ENCODE results near the gene KCNG3. TPM values are rescaled to one million over a fixed set of nuclear protein-coding genes. Genes with fewer than 3 reads are reported as not detected.

The KCNG3 gene
- total and polyA plus RNA-seq, 3 donors from 2014 or later, result 1.2 to 12.4 (median 11.3) TPM

GRCh38 chr2:42522035-42522434 is 28.3 kb upstream of the KCNG3 start:
- WGBS, 2 donors, result 62 to 85% methylated on average over 2 of the region's 2 CpGs
- no peak overlapping the region for H3K4me3 ChIP-seq
- no peaks in the 10 kb centered on the region for H3K27me3 ChIP-seq
- H3K27ac ChIP-seq, result no peak overlapping the region
- no peaks in the 10 kb centered on the region for H3K9me3 ChIP-seq
- no peak for TF ChIP-seq POLR2A (IDR thresholded peaks at IDR 0.05)
- TF ChIP-seq, protein P1, sequence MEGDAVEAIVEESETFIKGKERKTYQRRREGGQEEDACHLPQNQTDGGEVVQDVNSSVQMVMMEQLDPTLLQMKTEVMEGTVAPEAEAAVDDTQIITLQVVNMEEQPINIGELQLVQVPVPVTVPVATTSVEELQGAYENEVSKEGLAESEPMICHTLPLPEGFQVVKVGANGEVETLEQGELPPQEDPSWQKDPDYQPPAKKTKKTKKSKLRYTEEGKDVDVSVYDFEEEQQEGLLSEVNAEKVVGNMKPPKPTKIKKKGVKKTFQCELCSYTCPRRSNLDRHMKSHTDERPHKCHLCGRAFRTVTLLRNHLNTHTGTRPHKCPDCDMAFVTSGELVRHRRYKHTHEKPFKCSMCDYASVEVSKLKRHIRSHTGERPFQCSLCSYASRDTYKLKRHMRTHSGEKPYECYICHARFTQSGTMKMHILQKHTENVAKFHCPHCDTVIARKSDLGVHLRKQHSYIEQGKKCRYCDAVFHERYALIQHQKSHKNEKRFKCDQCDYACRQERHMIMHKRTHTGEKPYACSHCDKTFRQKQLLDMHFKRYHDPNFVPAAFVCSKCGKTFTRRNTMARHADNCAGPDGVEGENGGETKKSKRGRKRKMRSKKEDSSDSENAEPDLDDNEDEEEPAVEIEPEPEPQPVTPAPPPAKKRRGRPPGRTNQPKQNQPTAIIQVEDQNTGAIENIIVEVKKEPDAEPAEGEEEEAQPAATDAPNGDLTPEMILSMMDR (IDR thresholded peaks at IDR 0.05), result no peak
- intact Hi-C loops (cut with DNase I; ENCODE audit: low total_unique reads), result no loop called here
- H3K36me3 ChIP-seq (ENCODE audit: low read depth, missing control alignments), result no peaks in the 10 kb centered on the region
- H3K4me1 ChIP-seq, result no peaks in the 10 kb centered on the region
- no peak for DNase-seq

GRCh38 chr2:42519624-42520023 is 25.8 kb upstream of the KCNG3 start:
- Histone ChIP-seq H3K4me1 (no peaks in the 10 kb centered on the region), H3K9me3 (no peaks in the 10 kb centered on the region), H3K4me3 (no peak overlapping the region), H3K36me3 (ENCODE audit: low read depth, missing control alignments) (no peaks in the 10 kb centered on the region), H3K27me3 (no peaks in the 10 kb centered on the region), H3K27ac (no peak overlapping the region)
- no peak for DNase-seq
- TF ChIP-seq POLR2A (IDR thresholded peaks at IDR 0.05), result no peak
- TF ChIP-seq, protein P1 (IDR thresholded peaks at IDR 0.05), result no peak
- WGBS, 2 donors, result 91 to 92% methylated on average over 8 of the region's 8 CpGs
- intact Hi-C loops (cut with DNase I; ENCODE audit: low total_unique reads), result no loop called here

- no peaks in the 10 kb centered on the region for H3K9me3 ChIP-seq
- no peak overlapping the region for H3K27ac ChIP-seq
- 86 to 96% methylated on average over 4 of the region's 4 CpGs for WGBS, 2 donors
- no peak for TF ChIP-seq POLR2A (IDR thresholded peaks at IDR 0.05)
- TF ChIP-seq, protein P1 (IDR thresholded peaks at IDR 0.05), result no peak
- intact Hi-C loops (cut with DNase I; ENCODE audit: low total_unique reads), result no loop called here
- H3K4me1 ChIP-seq, result no peaks in the 10 kb centered on the region
- H3K27me3 ChIP-seq, result no peaks in the 10 kb centered on the region
- H3K4me3 ChIP-seq, result no peak overlapping the region
- H3K36me3 ChIP-seq (ENCODE audit: low read depth, missing control alignments), result no peaks in the 10 kb centered on the region
- DNase-seq, result no peak
Observed at GRCh38 chr2:42516418-42516901, 22.7 kb upstream of the KCNG3 start.

GRCh38 chr2:42513252-42513918 is 19.6 kb upstream of the KCNG3 start:
- Histone ChIP-seq H3K27ac (no peak overlapping the region), H3K9me3 (no peaks in the 10 kb centered on the region), H3K4me1 (peaks cover 9% of the 10 kb centered on the region), H3K36me3 (ENCODE audit: low read depth, missing control alignments) (no peaks in the 10 kb centered on the region), H3K4me3 (no peak overlapping the region), H3K27me3 (no peaks in the 10 kb centered on the region)
- TF ChIP-seq POLR2A (IDR thresholded peaks at IDR 0.05), result no peak
- TF ChIP-seq, protein P1 (IDR thresholded peaks at IDR 0.05), result peak in 2 of 3 experiments; percentile 37 to 42
- WGBS, 2 donors, result 83 to 89% methylated on average over 5 of the region's 5 CpGs
- peak; percentile 34 for DNase-seq
- intact Hi-C loops (cut with DNase I; ENCODE audit: low total_unique reads), result no loop called here

All from testis (tissue), 3 donors.